GM13976 (cell line): Measurements from ENCODE around the gene FAM47B.

Experiments
- DNase-seq: peaks from one replicate; pipeline ENCODE4 v3.0.0; 2012; ENCODE audit warnings: low spot score
- in situ Hi-C: fragments of 300-500 bp; cut with MboI; formaldehyde crosslinking; loops from one replicate; pipeline ENCODE4 v1.12.0; 2022; ENCODE audit warnings: low sequenced_read_pairs, mixed read lengths, inconsistent platforms; ENCODE audit not compliant: unreplicated experiment
- TF ChIP-seq, protein P1 (sequence below): IDR thresholded peaks from 2 replicates; pipeline ENCODE4 v1.5.1; 2012; ENCODE audit warnings: borderline replicate concordance, mild to moderate bottlenecking; ENCODE audit not compliant: insufficient read depth; ENCODE audit errors: extremely low read depth, missing control alignments, control extremely low read depth

Gene FAM47B

DNA sequence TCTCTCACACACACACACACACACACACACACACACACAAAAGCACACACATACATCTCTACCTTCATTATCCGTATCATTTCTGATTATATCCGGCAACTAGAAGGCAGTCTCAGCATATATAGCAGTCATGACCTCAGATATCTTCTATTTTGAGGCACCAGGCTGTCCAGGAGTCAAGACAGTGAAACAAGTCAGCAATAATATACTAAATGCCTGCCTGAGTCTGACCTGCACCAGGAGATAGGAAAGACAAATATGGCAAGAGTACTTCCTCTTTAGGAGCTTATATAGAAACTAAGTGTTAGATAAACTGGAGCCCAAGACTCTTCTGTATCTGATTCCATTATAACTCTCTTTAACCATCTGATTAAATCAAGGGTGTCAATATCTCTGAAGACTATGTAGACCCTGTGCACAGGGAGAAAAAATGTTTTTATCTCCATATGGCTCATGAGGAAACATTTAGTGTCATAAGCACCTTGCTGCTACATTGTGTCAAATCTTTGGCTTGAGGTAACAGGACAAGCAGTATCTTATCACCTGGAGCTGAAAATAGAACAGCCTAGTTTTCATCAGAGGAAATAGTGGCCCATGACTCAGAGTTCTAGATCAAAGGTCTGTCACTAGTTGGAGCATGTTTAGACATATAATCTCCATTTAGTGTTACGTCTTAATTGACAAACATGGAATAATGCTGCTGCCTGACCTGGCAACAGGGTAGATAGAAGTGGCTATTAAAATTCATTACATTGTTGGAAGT is 27.0 kb upstream of the FAM47B start:
- DNase-seq, result no peak
- TF ChIP-seq, protein P1, sequence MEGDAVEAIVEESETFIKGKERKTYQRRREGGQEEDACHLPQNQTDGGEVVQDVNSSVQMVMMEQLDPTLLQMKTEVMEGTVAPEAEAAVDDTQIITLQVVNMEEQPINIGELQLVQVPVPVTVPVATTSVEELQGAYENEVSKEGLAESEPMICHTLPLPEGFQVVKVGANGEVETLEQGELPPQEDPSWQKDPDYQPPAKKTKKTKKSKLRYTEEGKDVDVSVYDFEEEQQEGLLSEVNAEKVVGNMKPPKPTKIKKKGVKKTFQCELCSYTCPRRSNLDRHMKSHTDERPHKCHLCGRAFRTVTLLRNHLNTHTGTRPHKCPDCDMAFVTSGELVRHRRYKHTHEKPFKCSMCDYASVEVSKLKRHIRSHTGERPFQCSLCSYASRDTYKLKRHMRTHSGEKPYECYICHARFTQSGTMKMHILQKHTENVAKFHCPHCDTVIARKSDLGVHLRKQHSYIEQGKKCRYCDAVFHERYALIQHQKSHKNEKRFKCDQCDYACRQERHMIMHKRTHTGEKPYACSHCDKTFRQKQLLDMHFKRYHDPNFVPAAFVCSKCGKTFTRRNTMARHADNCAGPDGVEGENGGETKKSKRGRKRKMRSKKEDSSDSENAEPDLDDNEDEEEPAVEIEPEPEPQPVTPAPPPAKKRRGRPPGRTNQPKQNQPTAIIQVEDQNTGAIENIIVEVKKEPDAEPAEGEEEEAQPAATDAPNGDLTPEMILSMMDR, result no peak
- in situ Hi-C loops, result no loop called here

DNA sequence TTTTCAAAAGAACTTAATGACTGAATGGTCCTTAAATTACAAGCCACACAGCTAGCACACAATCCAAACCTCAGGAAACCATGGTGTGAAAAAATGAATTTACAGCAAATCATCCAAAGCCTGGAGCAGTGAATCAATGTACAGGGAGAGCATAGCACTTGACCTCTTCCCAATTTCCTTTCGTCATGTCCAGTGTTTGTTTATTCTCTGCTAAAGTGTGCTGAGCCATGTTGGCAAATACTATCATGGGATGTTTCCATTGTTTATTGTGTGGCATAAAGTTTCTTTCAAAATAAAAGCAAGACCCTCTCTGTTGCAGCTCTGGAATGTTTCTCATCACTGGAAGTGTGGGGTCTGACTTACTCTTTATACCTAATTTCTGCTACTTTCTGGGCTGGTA is 25.4 kb upstream of the FAM47B start:
- TF ChIP-seq, protein P1, result no peak
- in situ Hi-C loops, result no loop called here
- DNase-seq, result no peak

DNA sequence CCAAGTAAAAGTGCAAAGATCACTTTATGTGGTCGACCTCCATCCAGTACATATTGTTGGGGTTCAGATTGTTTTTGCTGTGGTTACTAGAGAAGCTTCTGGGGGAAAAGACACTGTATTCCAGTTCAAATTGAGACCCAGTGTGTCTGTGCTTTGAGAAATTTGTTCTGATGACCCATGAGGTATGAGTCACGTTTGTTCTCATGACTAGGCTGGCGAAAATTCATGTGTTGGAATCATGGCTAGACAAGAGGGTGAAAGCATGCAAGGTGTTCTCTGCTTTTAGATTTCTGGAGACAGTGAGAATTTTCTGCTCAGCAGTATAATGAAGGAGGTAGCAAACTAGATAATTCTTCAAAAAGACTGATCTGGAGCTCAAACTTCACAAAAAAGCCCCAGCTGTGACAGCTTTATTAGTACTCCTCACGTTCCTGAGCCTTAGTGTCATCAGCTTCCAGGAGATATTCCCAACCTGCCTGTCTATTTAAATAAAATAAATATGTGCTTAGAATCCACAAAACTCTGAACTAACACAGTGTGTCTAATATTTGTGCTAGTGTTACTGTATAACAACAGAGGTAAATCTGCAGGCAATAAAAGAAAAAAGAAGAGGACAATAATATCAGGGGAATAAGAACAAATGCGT is 24.4 kb upstream of the FAM47B start:
- DNase-seq, result no peak
- TF ChIP-seq, protein P1, result no peak
- in situ Hi-C loops, result no loop called here

DNA sequence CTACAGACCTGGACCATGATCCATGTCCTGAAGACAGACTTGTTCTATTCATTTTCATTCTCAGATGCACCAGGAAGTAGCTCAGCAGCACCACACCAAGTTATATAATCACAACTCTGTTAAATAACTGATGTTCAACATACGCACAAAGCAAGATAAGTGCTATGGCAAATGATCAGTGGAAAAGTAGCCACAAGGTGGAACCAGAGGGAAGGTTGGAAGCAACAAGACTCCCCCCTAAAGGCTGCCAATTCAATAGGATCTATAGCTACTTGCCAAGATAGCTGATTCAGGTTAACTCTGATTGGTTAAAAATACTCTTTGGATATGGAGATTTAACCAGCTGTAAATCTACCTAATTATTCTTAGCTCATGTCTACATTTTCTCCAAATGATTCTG is 23.7 kb upstream of the FAM47B start:
- TF ChIP-seq, protein P1, result no peak
- in situ Hi-C loops, result no loop called here
- no peak for DNase-seq

DNA sequence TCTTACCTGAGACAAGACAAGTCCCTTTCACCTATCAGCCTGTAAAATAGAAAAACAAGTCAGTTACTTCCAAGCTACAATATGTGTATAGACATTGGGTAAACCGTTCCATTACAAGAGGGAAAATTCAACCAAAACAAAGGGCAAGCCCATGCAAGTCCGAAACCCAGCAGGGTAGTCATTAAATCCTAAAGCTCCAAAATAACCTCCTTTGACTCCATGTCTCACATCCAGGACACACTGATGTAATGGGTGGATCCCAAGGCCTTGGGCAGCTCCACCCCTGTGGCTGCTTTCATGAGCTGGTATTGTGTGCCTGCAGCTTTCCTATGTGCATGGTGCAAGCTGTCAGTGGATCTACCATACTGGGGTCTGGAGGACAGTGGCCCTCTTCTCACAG is 14.7 kb upstream of the FAM47B start:
- in situ Hi-C loops, result no loop called here
- TF ChIP-seq, protein P1, result no peak
- no peak for DNase-seq

DNA sequence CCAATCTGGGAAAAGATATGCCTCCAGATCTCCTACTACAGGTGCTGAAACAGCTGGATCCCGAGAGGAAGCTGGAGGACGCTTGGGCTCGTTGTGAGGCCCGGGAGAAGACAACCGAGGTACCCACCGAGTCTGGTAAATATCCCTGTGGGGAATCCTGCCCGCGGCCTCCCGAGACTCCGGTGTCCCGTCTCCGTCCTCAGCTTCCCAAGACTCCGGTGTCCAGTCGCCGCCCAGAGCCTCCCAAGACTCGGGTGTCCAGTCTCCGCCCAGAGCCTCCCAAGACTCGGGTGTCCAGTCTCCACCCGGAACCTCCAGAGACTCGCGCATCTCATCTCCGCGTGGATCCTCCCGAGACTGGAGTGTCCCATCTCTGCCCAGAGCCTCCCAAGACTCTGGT is 639 bp downstream of the FAM47B start:
- TF ChIP-seq, protein P1, result no peak
- DNase-seq, result no peak
- in situ Hi-C loops, result no loop called here
